GM23338 (cell line): ENCODE measurements around the gene TAF15. TPM values are rescaled to one million over a fixed set of nuclear protein-coding genes. Genes with fewer than 3 reads are reported as not detected.

Source experiments
- ATAC-seq: fragments of 200-7000 bp; cut with Tn5 transposase; 3 replicates; pipeline ENCODE4 v1.9.1; 2020
- DNase-seq: peaks from one replicate; pipeline ENCODE4 v3.0.0-alpha.2; 2015; ENCODE audit warnings: low spot score
- H2AFZ ChIP-seq: fragments of 200-600 bp; sonication (generic); 2 replicates; pipeline ENCODE4 v1.8.0; 2016; ENCODE audit warnings: antibody characterized with exemption, mild to moderate bottlenecking, moderate library complexity
- H3F3A ChIP-seq: fragments of 200-600 bp; sonication (generic); replicated peaks from 2 replicates; pipeline ENCODE4 v1.8.0; 2017; ENCODE audit warnings: antibody characterized with exemption, mixed run types, low read depth
- H3K27ac ChIP-seq: fragments of 200-600 bp; sonication (generic); 2 replicates; pipeline ENCODE4 v1.6.1; 2016; ENCODE audit warnings: low read depth
- H3K27me3 ChIP-seq: fragments of 200-600 bp; sonication (generic); 2 replicates; pipeline ENCODE4 v1.8.0; 2016; ENCODE audit warnings: mild to moderate bottlenecking, mixed run types, moderate library complexity; ENCODE audit not compliant: insufficient read depth
- H3K36me3 ChIP-seq: fragments of 200-600 bp; sonication (generic); 2 replicates; pipeline ENCODE4 v1.8.0; 2016; ENCODE audit warnings: mild to moderate bottlenecking; ENCODE audit not compliant: insufficient read depth
- H3K4me1 ChIP-seq: fragments of 200-600 bp; sonication (generic); 2 replicates; pipeline ENCODE4 v1.8.0; 2016; ENCODE audit warnings: mild to moderate bottlenecking, moderate library complexity; ENCODE audit not compliant: insufficient read depth
- H3K4me2 ChIP-seq: fragments of 200-600 bp; sonication (generic); 2 replicates; pipeline ENCODE4 v1.7.1; 2017; ENCODE audit warnings: mixed run types
- H3K4me3 ChIP-seq: fragments of 200-600 bp; sonication (generic); 2 replicates; pipeline ENCODE4 v1.6.1; 2016; ENCODE audit warnings: mixed run types
- H3K79me2 ChIP-seq: fragments of 200-600 bp; sonication (generic); replicated peaks from 2 replicates; pipeline ENCODE4 v1.8.0; 2017; ENCODE audit warnings: mild to moderate bottlenecking; ENCODE audit not compliant: insufficient read depth
- H3K9me2 ChIP-seq: fragments of 200-600 bp; sonication (generic); 2 replicates; pipeline ENCODE4 v1.8.0; 2017; ENCODE audit not compliant: insufficient read depth
- H4K20me1 ChIP-seq: fragments of 200-600 bp; sonication (generic); replicated peaks from 2 replicates; pipeline ENCODE4 v1.8.0; 2017; ENCODE audit warnings: mild to moderate bottlenecking; ENCODE audit not compliant: insufficient read depth
- H3K27ac Mint-ChIP-seq: 2 replicates; pipeline ENCODE4 v1.8.0; 2020; ENCODE audit warnings: inconsistent platforms, mild to moderate bottlenecking, moderate library complexity, mixed read lengths
- H3K27me3 Mint-ChIP-seq: 3 replicates; pipeline ENCODE4 v1.8.0; 2022; ENCODE audit warnings: low read depth, mild to moderate bottlenecking, moderate library complexity, mixed read lengths, inconsistent platforms; ENCODE audit not compliant: insufficient read depth, poor library complexity
- H3K36me3 Mint-ChIP-seq: 3 replicates; pipeline ENCODE4 v1.8.0; 2021; ENCODE audit warnings: low read depth, mild to moderate bottlenecking, inconsistent platforms, moderate library complexity, mixed read lengths
- H3K4me1 Mint-ChIP-seq: 3 replicates; pipeline ENCODE4 v1.8.0; 2020; ENCODE audit warnings: mild to moderate bottlenecking, inconsistent platforms, mixed read lengths
- H3K4me3 Mint-ChIP-seq: 3 replicates; pipeline ENCODE4 v1.8.0; 2021; ENCODE audit warnings: moderate library complexity, mild to moderate bottlenecking, inconsistent platforms, mixed read lengths
- H3K9me3 Mint-ChIP-seq: 3 replicates; pipeline ENCODE4 v1.8.0; 2020; ENCODE audit warnings: moderate library complexity, mild to moderate bottlenecking, inconsistent platforms, mixed read lengths
- CREB1 ChIP-seq: fragments of 250-450 bp; sonication (Bioruptor Pico); IDR thresholded peaks from 2 replicates; pipeline ENCODE4 v1.5.0; 2020; ENCODE audit warnings: low read depth, mild to moderate bottlenecking, moderate library complexity
- EZH2 ChIP-seq: fragments of 200-600 bp; sonication (generic); IDR thresholded peaks from one replicate; pipeline ENCODE4 v1.8.0; 2017; ENCODE audit warnings: antibody characterized with exemption, mild to moderate bottlenecking, low read depth; ENCODE audit not compliant: unreplicated experiment
- EZH2phosphoT487 ChIP-seq: fragments of 200-600 bp; sonication (generic); IDR thresholded peaks from one replicate; pipeline ENCODE4 v1.8.1; 2018; ENCODE audit warnings: antibody characterized with exemption; ENCODE audit not compliant: unreplicated experiment
- JUNB ChIP-seq: IDR thresholded peaks from one replicate; pipeline ENCODE4 v1.6.1; 2016; ENCODE audit warnings: antibody characterized with exemption; ENCODE audit not compliant: unreplicated experiment
- NANOG ChIP-seq: IDR thresholded peaks from 2 replicates; pipeline ENCODE4 v1.6.1; 2016; ENCODE audit warnings: antibody characterized with exemption, borderline replicate concordance
- POLR2AphosphoS5 ChIP-seq: IDR thresholded peaks from 2 replicates; pipeline ENCODE4 v1.6.1; 2016; ENCODE audit warnings: antibody characterized with exemption, low read depth
- STAT1 ChIP-seq: IDR thresholded peaks from one replicate; pipeline ENCODE4 v1.6.1; 2016; ENCODE audit warnings: antibody characterized with exemption; ENCODE audit not compliant: unreplicated experiment
- ZNF114 ChIP-seq: fragments of 250-450 bp; sonication (Bioruptor Pico); IDR thresholded peaks from 2 replicates; pipeline ENCODE4 v1.5.0; 2020; ENCODE audit warnings: mild to moderate bottlenecking, moderate library complexity
- ZNF331 ChIP-seq: fragments of 250-450 bp; sonication (Bioruptor Pico); IDR thresholded peaks from 2 replicates; pipeline ENCODE4 v1.5.0; 2020; ENCODE audit warnings: low read depth, mild to moderate bottlenecking, moderate library complexity
- polyA plus RNA-seq: library from polyadenylated mRNA; unstranded; fragments of >200 nt; fragmentation: Nextera tagmentation; extraction: Ambion mirVana; gene quantifications from 2 replicates; pipeline ENCODE4 v1.2.1, GENCODE V29; 2016
- total RNA-seq: library from RNA; depleted of rRNA; stranded (reverse); fragments of >200 nt; shearing (Covaris generic); gene quantifications from 2 replicates; pipeline ENCODE4 v1.2.3, GENCODE V29; 2014
- TF ChIP-seq, protein P1 (sequence below): IDR thresholded peaks from one replicate; pipeline ENCODE4 v1.6.1; 2018; ENCODE audit warnings: antibody characterized with exemption; ENCODE audit not compliant: unreplicated experiment
- TF ChIP-seq, protein P2 (sequence below), 2 experiments: fragments of 200-600 bp in 1 of 2; sonication (generic) in 1 of 2; conservative IDR thresholded peaks; 2 replicates each; pipeline versions ENCODE4 v1.5.1 to v1.6.1; 2016 to 2017; ENCODE audit warnings: antibody characterized with exemption in 2 of 2, low read depth in 2 of 2, mild to moderate bottlenecking in 2 of 2, moderate library complexity in 1 of 2
- TF ChIP-seq, protein P3 (sequence below): IDR thresholded peaks from 2 replicates; pipeline ENCODE4 v1.6.1; 2016; ENCODE audit warnings: antibody characterized with exemption
- TF ChIP-seq, protein P4 (sequence below): fragments of 250-450 bp; sonication (Bioruptor Pico); IDR thresholded peaks from 2 replicates; pipeline ENCODE4 v1.5.0; 2020; ENCODE audit warnings: mild to moderate bottlenecking, moderate library complexity

The TAF15 gene
- total and polyA plus RNA-seq, 2 experiments from 2014 or later: 33.8 to 109 TPM

DNA sequence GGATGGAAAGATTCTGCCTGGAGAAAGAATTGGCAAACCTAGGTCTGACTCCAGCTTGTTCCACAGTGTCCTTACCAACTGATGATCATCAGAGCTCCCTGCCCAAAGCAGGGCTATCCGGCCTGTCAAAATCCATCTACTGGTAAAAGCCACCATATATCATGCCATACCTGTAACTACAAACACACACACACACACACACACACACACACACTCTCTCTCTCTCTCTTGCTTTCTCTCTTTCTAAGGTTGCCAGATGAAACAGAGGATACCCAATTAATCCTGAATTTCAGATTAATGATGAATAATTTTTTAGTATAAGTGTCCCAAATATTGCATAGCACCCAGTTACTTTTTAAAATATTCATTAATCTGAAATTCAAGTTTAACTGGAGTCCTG, 12.3 kb upstream of the TAF15 start:
- H3F3A ChIP-seq: peaks cover 11% of the 10 kb centered on the region

More for the DNA sequence above, 12.3 kb upstream of the TAF15 start:
- Mint-ChIP-seq H3K27ac (no peak overlapping the region), H3K36me3 (no peaks in the 10 kb centered on the region; the same call in 2 of the 3 replicates), H3K9me3 (no peaks in the 10 kb centered on the region), H3K4me1 (peaks cover 10% of the 10 kb centered on the region; the same call in 2 of the 3 replicates), H3K4me3 (no peak overlapping the region; the same call in 2 of the 3 replicates), H3K27me3 (peaks cover 52% of the 10 kb centered on the region)
- H3K79me2 ChIP-seq: no peaks in the 10 kb centered on the region
- H3K36me3 ChIP-seq: no peaks in the 10 kb centered on the region
- H3K9me2 ChIP-seq: no peaks in the 10 kb centered on the region
- no peaks in the 10 kb centered on the region for H4K20me1 ChIP-seq
- H2AFZ ChIP-seq: no peak overlapping the region
- H3K27me3 ChIP-seq: peaks cover 66% of the 10 kb centered on the region
- DNase-seq (no peak), ATAC-seq (no peak)
- TF ChIP-seq, protein P1, sequence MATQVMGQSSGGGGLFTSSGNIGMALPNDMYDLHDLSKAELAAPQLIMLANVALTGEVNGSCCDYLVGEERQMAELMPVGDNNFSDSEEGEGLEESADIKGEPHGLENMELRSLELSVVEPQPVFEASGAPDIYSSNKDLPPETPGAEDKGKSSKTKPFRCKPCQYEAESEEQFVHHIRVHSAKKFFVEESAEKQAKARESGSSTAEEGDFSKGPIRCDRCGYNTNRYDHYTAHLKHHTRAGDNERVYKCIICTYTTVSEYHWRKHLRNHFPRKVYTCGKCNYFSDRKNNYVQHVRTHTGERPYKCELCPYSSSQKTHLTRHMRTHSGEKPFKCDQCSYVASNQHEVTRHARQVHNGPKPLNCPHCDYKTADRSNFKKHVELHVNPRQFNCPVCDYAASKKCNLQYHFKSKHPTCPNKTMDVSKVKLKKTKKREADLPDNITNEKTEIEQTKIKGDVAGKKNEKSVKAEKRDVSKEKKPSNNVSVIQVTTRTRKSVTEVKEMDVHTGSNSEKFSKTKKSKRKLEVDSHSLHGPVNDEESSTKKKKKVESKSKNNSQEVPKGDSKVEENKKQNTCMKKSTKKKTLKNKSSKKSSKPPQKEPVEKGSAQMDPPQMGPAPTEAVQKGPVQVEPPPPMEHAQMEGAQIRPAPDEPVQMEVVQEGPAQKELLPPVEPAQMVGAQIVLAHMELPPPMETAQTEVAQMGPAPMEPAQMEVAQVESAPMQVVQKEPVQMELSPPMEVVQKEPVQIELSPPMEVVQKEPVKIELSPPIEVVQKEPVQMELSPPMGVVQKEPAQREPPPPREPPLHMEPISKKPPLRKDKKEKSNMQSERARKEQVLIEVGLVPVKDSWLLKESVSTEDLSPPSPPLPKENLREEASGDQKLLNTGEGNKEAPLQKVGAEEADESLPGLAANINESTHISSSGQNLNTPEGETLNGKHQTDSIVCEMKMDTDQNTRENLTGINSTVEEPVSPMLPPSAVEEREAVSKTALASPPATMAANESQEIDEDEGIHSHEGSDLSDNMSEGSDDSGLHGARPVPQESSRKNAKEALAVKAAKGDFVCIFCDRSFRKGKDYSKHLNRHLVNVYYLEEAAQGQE: no peak
- TF ChIP-seq, protein P2, sequence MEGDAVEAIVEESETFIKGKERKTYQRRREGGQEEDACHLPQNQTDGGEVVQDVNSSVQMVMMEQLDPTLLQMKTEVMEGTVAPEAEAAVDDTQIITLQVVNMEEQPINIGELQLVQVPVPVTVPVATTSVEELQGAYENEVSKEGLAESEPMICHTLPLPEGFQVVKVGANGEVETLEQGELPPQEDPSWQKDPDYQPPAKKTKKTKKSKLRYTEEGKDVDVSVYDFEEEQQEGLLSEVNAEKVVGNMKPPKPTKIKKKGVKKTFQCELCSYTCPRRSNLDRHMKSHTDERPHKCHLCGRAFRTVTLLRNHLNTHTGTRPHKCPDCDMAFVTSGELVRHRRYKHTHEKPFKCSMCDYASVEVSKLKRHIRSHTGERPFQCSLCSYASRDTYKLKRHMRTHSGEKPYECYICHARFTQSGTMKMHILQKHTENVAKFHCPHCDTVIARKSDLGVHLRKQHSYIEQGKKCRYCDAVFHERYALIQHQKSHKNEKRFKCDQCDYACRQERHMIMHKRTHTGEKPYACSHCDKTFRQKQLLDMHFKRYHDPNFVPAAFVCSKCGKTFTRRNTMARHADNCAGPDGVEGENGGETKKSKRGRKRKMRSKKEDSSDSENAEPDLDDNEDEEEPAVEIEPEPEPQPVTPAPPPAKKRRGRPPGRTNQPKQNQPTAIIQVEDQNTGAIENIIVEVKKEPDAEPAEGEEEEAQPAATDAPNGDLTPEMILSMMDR (conservative IDR thresholded peaks at IDR 0.05; ENCODE audit: low read depth in 2 of 2): no peak
- TF ChIP-seq ZNF114 (no peak), STAT1 (no peak), CREB1 (CRISPR knock-in tag) (no peak), ZNF331 (CRISPR knock-in tag) (no peak), NANOG (no peak), JUNB (no peak), EZH2 (no peak), POLR2AphosphoS5 (no peak), EZH2phosphoT487 (no peak)
- TF ChIP-seq, protein P3, sequence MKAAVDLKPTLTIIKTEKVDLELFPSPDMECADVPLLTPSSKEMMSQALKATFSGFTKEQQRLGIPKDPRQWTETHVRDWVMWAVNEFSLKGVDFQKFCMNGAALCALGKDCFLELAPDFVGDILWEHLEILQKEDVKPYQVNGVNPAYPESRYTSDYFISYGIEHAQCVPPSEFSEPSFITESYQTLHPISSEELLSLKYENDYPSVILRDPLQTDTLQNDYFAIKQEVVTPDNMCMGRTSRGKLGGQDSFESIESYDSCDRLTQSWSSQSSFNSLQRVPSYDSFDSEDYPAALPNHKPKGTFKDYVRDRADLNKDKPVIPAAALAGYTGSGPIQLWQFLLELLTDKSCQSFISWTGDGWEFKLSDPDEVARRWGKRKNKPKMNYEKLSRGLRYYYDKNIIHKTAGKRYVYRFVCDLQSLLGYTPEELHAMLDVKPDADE: no peak
- TF ChIP-seq, protein P4, sequence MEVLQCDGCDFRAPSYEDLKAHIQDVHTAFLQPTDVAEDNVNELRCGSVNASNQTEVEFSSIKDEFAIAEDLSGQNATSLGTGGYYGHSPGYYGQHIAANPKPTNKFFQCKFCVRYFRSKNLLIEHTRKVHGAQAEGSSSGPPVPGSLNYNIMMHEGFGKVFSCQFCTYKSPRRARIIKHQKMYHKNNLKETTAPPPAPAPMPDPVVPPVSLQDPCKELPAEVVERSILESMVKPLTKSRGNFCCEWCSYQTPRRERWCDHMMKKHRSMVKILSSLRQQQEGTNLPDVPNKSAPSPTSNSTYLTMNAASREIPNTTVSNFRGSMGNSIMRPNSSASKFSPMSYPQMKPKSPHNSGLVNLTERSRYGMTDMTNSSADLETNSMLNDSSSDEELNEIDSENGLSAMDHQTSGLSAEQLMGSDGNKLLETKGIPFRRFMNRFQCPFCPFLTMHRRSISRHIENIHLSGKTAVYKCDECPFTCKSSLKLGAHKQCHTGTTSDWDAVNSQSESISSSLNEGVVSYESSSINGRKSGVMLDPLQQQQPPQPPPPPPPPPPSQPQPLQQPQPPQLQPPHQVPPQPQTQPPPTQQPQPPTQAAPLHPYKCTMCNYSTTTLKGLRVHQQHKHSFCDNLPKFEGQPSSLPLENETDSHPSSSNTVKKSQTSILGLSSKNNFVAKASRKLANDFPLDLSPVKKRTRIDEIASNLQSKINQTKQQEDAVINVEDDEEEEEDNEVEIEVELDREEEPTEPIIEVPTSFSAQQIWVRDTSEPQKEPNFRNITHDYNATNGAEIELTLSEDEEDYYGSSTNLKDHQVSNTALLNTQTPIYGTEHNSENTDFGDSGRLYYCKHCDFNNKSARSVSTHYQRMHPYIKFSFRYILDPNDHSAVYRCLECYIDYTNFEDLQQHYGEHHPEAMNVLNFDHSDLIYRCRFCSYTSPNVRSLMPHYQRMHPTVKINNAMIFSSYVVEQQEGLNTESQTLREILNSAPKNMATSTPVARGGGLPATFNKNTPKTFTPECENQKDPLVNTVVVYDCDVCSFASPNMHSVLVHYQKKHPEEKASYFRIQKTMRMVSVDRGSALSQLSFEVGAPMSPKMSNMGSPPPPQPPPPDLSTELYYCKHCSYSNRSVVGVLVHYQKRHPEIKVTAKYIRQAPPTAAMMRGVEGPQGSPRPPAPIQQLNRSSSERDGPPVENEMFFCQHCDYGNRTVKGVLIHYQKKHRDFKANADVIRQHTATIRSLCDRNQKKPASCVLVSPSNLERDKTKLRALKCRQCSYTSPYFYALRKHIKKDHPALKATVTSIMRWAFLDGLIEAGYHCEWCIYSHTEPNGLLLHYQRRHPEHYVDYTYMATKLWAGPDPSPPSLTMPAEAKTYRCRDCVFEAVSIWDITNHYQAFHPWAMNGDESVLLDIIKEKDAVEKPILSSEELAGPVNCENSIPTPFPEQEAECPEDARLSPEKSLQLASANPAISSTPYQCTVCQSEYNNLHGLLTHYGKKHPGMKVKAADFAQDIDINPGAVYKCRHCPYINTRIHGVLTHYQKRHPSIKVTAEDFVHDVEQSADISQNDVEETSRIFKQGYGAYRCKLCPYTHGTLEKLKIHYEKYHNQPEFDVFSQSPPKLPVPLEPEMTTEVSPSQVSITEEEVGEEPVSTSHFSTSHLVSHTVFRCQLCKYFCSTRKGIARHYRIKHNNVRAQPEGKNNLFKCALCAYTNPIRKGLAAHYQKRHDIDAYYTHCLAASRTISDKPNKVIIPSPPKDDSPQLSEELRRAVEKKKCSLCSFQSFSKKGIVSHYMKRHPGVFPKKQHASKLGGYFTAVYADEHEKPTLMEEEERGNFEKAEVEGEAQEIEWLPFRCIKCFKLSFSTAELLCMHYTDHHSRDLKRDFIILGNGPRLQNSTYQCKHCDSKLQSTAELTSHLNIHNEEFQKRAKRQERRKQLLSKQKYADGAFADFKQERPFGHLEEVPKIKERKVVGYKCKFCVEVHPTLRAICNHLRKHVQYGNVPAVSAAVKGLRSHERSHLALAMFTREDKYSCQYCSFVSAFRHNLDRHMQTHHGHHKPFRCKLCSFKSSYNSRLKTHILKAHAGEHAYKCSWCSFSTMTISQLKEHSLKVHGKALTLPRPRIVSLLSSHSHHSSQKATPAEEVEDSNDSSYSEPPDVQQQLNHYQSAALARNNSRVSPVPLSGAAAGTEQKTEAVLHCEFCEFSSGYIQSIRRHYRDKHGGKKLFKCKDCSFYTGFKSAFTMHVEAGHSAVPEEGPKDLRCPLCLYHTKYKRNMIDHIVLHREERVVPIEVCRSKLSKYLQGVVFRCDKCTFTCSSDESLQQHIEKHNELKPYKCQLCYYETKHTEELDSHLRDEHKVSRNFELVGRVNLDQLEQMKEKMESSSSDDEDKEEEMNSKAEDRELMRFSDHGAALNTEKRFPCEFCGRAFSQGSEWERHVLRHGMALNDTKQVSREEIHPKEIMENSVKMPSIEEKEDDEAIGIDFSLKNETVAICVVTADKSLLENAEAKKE (CRISPR knock-in tag): no peak
- no peak overlapping the region for H3K4me2 ChIP-seq
- no peak overlapping the region for H3K27ac ChIP-seq
- H3K4me3 ChIP-seq: no peak overlapping the region
- 0 out of 2 replicates have a peak, but pooled peaks cover 5% of the 10 kb centered on the region for H3K4me1 ChIP-seq
